HepG2 (cell line): ENCODE results near the gene NEIL1. TPM values are rescaled to one million over a fixed set of nuclear protein-coding genes. Genes with fewer than 3 reads are reported as not detected.

Experiments
- ERF ChIP-seq: IDR thresholded peaks from 2 replicates; pipeline ENCODE4 v1.6.1; 2018; ENCODE audit warnings: missing biosample characterization, missing genetic modification reagents
- ETV5 ChIP-seq: IDR thresholded peaks from 2 replicates; pipeline ENCODE4 v1.6.1; 2018; ENCODE audit warnings: missing biosample characterization, missing genetic modification reagents, inconsistent platforms, borderline replicate concordance
- FLYWCH1 ChIP-seq: sonication (generic); formaldehyde crosslinking; IDR thresholded peaks from 2 replicates; pipeline ENCODE4 v1.8.1; 2023; ENCODE audit warnings: mild to moderate bottlenecking, missing genetic modification reagents
- JUNB ChIP-seq: sonication (generic); formaldehyde crosslinking; IDR thresholded peaks from 2 replicates; pipeline ENCODE4 v1.8.0; 2022; ENCODE audit warnings: missing genetic modification reagents, mild to moderate bottlenecking, borderline replicate concordance
- KLF6 ChIP-seq: IDR thresholded peaks from 2 replicates; pipeline ENCODE4 v1.8.0; 2016; ENCODE audit warnings: missing biosample characterization, missing genetic modification reagents
- LRRFIP1 ChIP-seq: sonication (generic); formaldehyde crosslinking; conservative IDR thresholded peaks from 2 replicates; pipeline ENCODE4 v1.4.0; 2020; ENCODE audit warnings: missing genetic modification reagents
- MEIS2 ChIP-seq: sonication (generic); formaldehyde crosslinking; IDR thresholded peaks from 2 replicates; pipeline ENCODE4 v1.9.0; 2021; ENCODE audit warnings: mild to moderate bottlenecking, missing genetic modification reagents
- NCOR1 ChIP-seq: fragments of 200-600 bp; sonication (generic); IDR thresholded peaks from 2 replicates; pipeline ENCODE4 v1.7.0; 2017; ENCODE audit warnings: antibody characterized with exemption, low read length, borderline replicate concordance
- RBAK ChIP-seq: sonication (generic); formaldehyde crosslinking; IDR thresholded peaks from 2 replicates; pipeline ENCODE4 v1.5.1; 2020; ENCODE audit warnings: mild to moderate bottlenecking, missing genetic modification reagents
- TBP ChIP-seq: sonication (generic); formaldehyde crosslinking; IDR thresholded peaks from 2 replicates; pipeline ENCODE4 v1.5.0; 2020; ENCODE audit warnings: missing genetic modification reagents
- WIZ ChIP-seq: sonication (generic); formaldehyde crosslinking; IDR thresholded peaks from 2 replicates; pipeline ENCODE4 v1.5.1; 2020; ENCODE audit warnings: mild to moderate bottlenecking, missing genetic modification reagents
- YY1 ChIP-seq: IDR thresholded peaks from 2 replicates; pipeline ENCODE4 v1.6.1; 2011; ENCODE audit warnings: low read length, low read depth, moderate library complexity, mild to moderate bottlenecking; ENCODE audit not compliant: insufficient read depth, insufficient replicate concordance
- ZBTB20 ChIP-seq: sonication (generic); formaldehyde crosslinking; IDR thresholded peaks from 2 replicates; pipeline ENCODE4 v1.8.1; 2023; ENCODE audit warnings: missing genetic modification reagents, low read depth, mild to moderate bottlenecking, borderline replicate concordance
- ZNF251 ChIP-seq: sonication (generic); formaldehyde crosslinking; IDR thresholded peaks from 2 replicates; pipeline ENCODE4 v1.9.0; 2021; ENCODE audit warnings: mild to moderate bottlenecking, missing genetic modification reagents
- ZNF33B ChIP-seq: sonication (generic); formaldehyde crosslinking; IDR thresholded peaks from 2 replicates; pipeline ENCODE4 v1.5.1; 2020; ENCODE audit warnings: mild to moderate bottlenecking, missing genetic modification reagents
- ZNF441 ChIP-seq: sonication (generic); formaldehyde crosslinking; IDR thresholded peaks from 2 replicates; pipeline ENCODE4 v1.7.0; 2021; ENCODE audit warnings: missing genetic modification reagents, borderline replicate concordance
- ZNF446 ChIP-seq: sonication (generic); formaldehyde crosslinking; IDR thresholded peaks from 2 replicates; pipeline ENCODE4 v1.5.0; 2020; ENCODE audit warnings: mild to moderate bottlenecking, missing genetic modification reagents
- ZNF501 ChIP-seq: sonication (generic); formaldehyde crosslinking; IDR thresholded peaks from 2 replicates; pipeline ENCODE4 v1.5.1; 2020; ENCODE audit warnings: mild to moderate bottlenecking, moderate library complexity, missing genetic modification reagents
- ZNF724P ChIP-seq: sonication (generic); formaldehyde crosslinking; IDR thresholded peaks from 2 replicates; pipeline ENCODE4 v1.8.0; 2022; ENCODE audit warnings: missing genetic modification reagents, borderline replicate concordance
- ZNF777 ChIP-seq: sonication (generic); formaldehyde crosslinking; IDR thresholded peaks from 2 replicates; pipeline ENCODE4 v1.4.0; 2020; ENCODE audit warnings: missing genetic modification reagents
- polyA plus RNA-seq, 8 experiments: library from polyadenylated mRNA; depleted of rRNA in 3 of 8; stranded (reverse) in 7 of 8; unstranded in 1 of 8; fragments of >200 nt; fragmentation: Illumina TruSeq in 4 of 8; extraction: Trizol in 4 of 8; gene quantifications; 2 replicates each; pipeline versions ENCODE4 v1.2.1 to v1.2.3, GENCODE V29; 2011 to 2016; ENCODE audit warnings: low read depth in 4 of 8, missing spikeins in 1 of 8, mixed read lengths in 1 of 8; ENCODE audit not compliant: insufficient read depth in 1 of 8
- total RNA-seq, 5 experiments: library from RNA; depleted of rRNA; stranded (reverse); fragments of >200 nt; fragmentation: Illumina TruSeq; extraction: Trizol; gene quantifications; 2 replicates each; pipeline ENCODE4 v1.2.3, GENCODE V29; 2016; ENCODE audit warnings: low read depth in 1 of 5
- TF ChIP-seq, protein P1 (sequence below): sonication (generic); formaldehyde crosslinking; IDR thresholded peaks from 2 replicates; pipeline ENCODE4 v1.8.1; 2023; ENCODE audit warnings: mild to moderate bottlenecking, missing genetic modification reagents
- TF ChIP-seq, protein P2 (sequence below): sonication (generic); formaldehyde crosslinking; IDR thresholded peaks from 2 replicates; pipeline ENCODE4 v1.8.0; 2022; ENCODE audit warnings: missing genetic modification reagents, low read depth, mild to moderate bottlenecking, borderline replicate concordance
- TF ChIP-seq, protein P3 (sequence below): sonication (generic); formaldehyde crosslinking; IDR thresholded peaks from 2 replicates; pipeline ENCODE4 v1.4.0; 2020; ENCODE audit warnings: low read depth, missing genetic modification reagents

NEIL1 gene
- total and polyA plus RNA-seq, 2 of the 13 experiments (the other 11 are each of a cell fraction or from before 2014, with no cell fraction given), result 10.4 to 15.5 TPM

GRCh38 chr15:75346796-75347221 lies at the start of gene NEIL1 (continued):
- TF ChIP-seq ZNF441 (CRISPR knock-in tag) (0 out of 2 replicates have a peak, but pooled peaks have one; percentile 24), RBAK (CRISPR knock-in tag) (no peak), WIZ (0 out of 2 replicates have a peak, but pooled peaks have one; percentile 26), MEIS2 (no peak), JUNB (CRISPR knock-in tag) (no peak), NCOR1 (no peak), ZNF501 (CRISPR knock-in tag) (peak; percentile 39; the same call in 1 of the 2 replicates), FLYWCH1 (CRISPR knock-in tag) (no peak), YY1 (no peak), ZNF33B (no peak), KLF6 (CRISPR knock-in tag) (0 out of 2 replicates have a peak, but pooled peaks have one; percentile 19), ZBTB20 (CRISPR knock-in tag) (no peak), ZNF777 (CRISPR knock-in tag) (peak; percentile 96; the same call in 1 of the 2 replicates), ETV5 (CRISPR knock-in tag) (0 out of 2 replicates have a peak, but pooled peaks have one; percentile 7), LRRFIP1 (CRISPR knock-in tag) (no peak), TBP (CRISPR knock-in tag) (no peak), ZNF724P (CRISPR knock-in tag) (0 out of 2 replicates have a peak, but pooled peaks have one; percentile 0), ZNF446 (CRISPR knock-in tag) (peak; percentile 65; the same call in 1 of the 2 replicates), ERF (CRISPR knock-in tag) (no peak), ZNF251 (CRISPR knock-in tag) (no peak)
- TF ChIP-seq, protein P1, sequence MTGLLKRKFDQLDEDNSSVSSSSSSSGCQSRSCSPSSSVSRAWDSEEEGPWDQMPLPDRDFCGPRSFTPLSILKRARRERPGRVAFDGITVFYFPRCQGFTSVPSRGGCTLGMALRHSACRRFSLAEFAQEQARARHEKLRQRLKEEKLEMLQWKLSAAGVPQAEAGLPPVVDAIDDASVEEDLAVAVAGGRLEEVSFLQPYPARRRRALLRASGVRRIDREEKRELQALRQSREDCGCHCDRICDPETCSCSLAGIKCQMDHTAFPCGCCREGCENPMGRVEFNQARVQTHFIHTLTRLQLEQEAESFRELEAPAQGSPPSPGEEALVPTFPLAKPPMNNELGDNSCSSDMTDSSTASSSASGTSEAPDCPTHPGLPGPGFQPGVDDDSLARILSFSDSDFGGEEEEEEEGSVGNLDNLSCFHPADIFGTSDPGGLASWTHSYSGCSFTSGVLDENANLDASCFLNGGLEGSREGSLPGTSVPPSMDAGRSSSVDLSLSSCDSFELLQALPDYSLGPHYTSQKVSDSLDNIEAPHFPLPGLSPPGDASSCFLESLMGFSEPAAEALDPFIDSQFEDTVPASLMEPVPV (CRISPR knock-in tag), result peak; percentile 83; the same call in 1 of the 2 replicates
- TF ChIP-seq, protein P2, sequence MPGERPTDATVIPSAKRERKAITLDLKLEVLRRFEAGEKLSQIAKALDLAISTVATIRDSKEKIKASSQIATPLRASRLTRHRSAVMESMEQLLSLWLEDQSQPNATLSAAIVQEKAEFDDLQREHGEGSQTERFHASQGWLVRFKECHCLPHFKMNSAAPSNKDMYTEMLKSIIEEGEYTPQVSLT (CRISPR knock-in tag), result no peak
- TF ChIP-seq, protein P3, sequence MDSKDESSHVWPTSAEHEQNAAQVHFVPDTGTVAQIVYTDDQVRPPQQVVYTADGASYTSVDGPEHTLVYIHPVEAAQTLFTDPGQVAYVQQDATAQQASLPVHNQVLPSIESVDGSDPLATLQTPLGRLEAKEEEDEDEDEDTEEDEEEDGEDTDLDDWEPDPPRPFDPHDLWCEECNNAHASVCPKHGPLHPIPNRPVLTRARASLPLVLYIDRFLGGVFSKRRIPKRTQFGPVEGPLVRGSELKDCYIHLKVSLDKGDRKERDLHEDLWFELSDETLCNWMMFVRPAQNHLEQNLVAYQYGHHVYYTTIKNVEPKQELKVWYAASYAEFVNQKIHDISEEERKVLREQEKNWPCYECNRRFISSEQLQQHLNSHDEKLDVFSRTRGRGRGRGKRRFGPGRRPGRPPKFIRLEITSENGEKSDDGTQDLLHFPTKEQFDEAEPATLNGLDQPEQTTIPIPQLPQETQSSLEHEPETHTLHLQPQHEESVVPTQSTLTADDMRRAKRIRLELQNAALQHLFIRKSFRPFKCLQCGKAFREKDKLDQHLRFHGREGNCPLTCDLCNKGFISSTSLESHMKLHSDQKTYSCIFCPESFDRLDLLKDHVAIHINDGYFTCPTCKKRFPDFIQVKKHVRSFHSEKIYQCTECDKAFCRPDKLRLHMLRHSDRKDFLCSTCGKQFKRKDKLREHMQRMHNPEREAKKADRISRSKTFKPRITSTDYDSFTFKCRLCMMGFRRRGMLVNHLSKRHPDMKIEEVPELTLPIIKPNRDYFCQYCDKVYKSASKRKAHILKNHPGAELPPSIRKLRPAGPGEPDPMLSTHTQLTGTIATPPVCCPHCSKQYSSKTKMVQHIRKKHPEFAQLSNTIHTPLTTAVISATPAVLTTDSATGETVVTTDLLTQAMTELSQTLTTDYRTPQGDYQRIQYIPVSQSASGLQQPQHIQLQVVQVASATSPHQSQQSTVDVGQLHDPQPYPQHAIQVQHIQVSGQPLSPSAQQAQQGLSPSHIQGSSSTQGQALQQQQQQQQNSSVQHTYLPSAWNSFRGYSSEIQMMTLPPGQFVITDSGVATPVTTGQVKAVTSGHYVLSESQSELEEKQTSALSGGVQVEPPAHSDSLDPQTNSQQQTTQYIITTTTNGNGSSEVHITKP (CRISPR knock-in tag), result no peak
